AG04449 (cell line): ENCODE results near the gene NFIA.

Source experiments
- CTCF ChIA-PET: fragments of 350-600 bp; formaldehyde crosslinking; extraction: SDS; loops from one replicate; lab custom pipeline; 2021; ENCODE audit warnings: antibody characterized with exemption; lab: Yijun Ruan, JAX
- POLR2A ChIA-PET: fragments of 400-600, 350-600 bp; formaldehyde crosslinking; extraction: SDS; loops from one replicate; lab custom pipeline; 2020; ENCODE audit warnings: antibody characterized with exemption, inconsistent platforms; lab: Yijun Ruan, JAX
- DNase-seq: peaks from one replicate; pipeline ENCODE4 v3.0.0-alpha.2; 2010; ENCODE audit warnings: low read depth, low spot score
- H3K4me3 ChIP-seq: 2 replicates; pipeline ENCODE4 v1.5.1; 2011; ENCODE audit warnings: low read depth, mild to moderate bottlenecking, control low read depth, low read length
- TF ChIP-seq, protein P1 (sequence below): IDR thresholded peaks from one replicate; pipeline ENCODE4 v1.5.1; 2011; ENCODE audit warnings: mild to moderate bottlenecking, moderate library complexity, low read length, control low read depth, inconsistent platforms; ENCODE audit not compliant: insufficient read depth; ENCODE audit errors: missing control alignments

The NFIA gene

DNA sequence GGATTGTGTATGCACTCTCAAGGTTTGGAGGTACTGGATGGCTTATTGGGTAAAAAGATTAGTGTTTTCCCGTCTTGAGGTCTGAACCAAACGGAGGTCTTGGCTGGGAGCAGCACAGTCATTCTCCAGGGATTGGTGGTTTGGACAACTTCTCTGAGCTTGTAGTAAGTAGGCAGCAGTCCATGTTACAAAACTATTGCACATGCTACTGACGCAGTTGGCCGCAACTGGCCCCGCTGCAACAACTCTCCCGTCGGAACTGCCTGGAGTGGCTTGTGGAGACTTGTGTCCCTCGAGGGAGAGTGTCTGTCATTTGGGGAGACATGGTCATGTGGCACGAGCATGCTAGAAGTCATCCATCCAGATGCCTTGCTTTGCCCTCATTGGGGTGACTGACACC lies 366.6 kb downstream of the NFIA start:
- CTCF ChIA-PET, result interaction anchor here (1.7 to 2.9 kb wide), 2 partner anchors 399 to 406 kb away, joined by 7 to 11 read pairs; no protein-coding TSS in a partner anchor
- POLR2A ChIA-PET, result no interaction called here
- TF ChIP-seq, protein P1, sequence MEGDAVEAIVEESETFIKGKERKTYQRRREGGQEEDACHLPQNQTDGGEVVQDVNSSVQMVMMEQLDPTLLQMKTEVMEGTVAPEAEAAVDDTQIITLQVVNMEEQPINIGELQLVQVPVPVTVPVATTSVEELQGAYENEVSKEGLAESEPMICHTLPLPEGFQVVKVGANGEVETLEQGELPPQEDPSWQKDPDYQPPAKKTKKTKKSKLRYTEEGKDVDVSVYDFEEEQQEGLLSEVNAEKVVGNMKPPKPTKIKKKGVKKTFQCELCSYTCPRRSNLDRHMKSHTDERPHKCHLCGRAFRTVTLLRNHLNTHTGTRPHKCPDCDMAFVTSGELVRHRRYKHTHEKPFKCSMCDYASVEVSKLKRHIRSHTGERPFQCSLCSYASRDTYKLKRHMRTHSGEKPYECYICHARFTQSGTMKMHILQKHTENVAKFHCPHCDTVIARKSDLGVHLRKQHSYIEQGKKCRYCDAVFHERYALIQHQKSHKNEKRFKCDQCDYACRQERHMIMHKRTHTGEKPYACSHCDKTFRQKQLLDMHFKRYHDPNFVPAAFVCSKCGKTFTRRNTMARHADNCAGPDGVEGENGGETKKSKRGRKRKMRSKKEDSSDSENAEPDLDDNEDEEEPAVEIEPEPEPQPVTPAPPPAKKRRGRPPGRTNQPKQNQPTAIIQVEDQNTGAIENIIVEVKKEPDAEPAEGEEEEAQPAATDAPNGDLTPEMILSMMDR, result no peak
- H3K4me3 ChIP-seq, result no peak overlapping the region
- DNase-seq, result no peak

DNA sequence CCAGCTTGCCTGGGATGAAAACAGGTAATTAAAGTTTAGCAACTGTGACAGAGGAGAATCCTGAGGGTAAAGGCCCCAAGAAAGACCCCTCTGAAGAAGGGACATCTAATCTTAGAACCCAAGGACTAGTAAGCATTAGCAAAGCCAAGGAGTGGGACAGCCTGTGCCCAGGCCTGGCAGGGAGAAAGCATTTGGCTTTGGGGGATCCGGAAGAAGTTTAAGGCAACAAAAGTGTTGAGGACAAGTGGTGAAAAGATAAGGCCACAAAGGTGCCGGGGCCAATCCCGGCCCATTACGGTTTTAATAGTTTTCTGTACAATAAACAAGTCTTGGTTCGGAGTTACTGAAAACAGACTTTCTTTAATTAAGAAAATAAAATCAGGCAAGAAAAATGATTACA lies 367.0 kb downstream of the NFIA start:
- H3K4me3 ChIP-seq, result no peak overlapping the region
- TF ChIP-seq, protein P1, result no peak
- DNase-seq, result no peak
- ChIA-PET POLR2A (no interaction called here), CTCF (interaction anchor here (1.7 to 2.9 kb wide), 2 partner anchors 400 to 407 kb away, joined by 7 to 11 read pairs; no protein-coding TSS in a partner anchor)

DNA sequence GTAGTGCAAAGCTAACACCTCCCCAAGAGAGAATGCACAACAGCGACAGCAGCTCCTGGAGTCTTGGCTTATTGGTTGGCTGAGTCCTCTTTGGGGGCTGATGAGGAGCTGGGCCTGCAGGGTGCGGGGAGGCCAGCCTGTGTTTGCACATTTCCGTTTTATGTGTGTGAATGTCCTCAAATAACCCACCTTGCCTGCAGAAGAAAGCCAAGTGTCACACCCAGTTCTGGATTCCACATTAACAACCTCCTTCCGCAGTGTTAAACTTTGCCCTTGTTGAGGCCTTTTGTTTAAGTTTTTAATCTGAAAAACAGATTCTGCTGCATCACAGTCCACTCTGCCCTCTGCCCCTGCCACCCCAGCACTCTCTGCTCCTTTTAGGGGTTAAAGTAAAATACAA lies 368.1 kb downstream of the NFIA start:
- no peak overlapping the region for H3K4me3 ChIP-seq
- no peak for DNase-seq
- ChIA-PET POLR2A (no interaction called here), CTCF (interaction anchor here (0.8 to 4.5 kb wide), 2 partner anchors 9 to 400 kb away, joined by 3 to 84 read pairs; no protein-coding TSS in a partner anchor)
- TF ChIP-seq, protein P1, result no peak

DNA sequence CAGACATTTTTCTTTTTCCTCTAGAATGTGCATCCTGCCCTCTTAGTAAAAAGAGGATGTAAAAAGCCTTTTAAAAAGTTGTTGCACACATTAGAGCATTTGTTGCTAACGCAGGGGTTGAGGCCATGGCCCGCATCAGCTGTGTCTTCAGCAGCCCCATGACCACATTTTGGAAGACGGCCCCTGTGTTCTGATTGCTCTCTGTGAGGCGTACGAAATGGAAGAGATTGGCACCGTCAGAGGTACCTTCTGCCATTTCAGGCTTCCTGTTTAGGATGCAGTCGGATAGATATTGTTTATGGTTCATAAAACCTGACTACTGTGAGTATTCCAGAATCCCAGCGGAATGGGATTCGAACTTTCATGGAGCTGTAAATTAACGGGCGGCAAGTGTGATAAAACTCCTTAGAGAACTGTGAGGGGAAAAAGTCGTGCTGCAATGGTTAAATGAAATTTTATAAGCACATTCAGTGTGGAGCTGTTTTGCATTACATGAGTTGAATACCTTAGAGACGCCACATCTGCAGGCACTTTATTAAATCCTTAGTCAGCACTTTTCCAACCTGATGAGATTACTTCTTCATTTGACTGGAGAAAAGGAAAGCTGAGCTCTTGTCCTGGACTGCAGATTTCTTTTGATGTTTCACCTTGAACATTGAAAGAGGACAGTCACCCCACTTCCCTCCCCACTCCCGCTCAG lies 368.7 kb downstream of the NFIA start:
- H3K4me3 ChIP-seq, result no peak overlapping the region
- ChIA-PET POLR2A (no interaction called here), CTCF (interaction anchor here (0.8 to 4.5 kb wide), 6 partner anchors 8 to 472 kb away, joined by 3 to 84 read pairs (median 6); no protein-coding TSS in a partner anchor)
- DNase-seq, result no peak
- TF ChIP-seq, protein P1, result no peak

DNA sequence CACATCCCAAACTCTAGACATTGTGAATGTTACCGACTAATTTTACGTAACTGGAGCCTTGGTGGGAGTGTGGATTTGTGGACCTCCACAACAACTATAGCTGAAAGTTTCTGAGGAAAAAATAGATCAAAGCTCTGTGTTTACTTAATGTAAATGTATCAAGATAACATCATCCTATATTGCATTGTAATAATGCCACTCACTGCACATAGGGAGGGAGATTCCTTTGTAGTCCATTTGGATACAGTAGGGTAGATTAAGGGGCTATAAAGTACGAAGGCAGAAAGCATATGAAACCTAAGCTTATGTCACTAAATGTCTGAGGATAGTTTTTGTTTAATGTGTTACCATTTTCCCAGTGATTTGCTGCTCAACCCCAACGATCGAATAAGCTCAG lies 369.2 kb downstream of the NFIA start:
- ChIA-PET POLR2A (no interaction called here), CTCF (interaction anchor here (1.3 to 4.5 kb wide), 6 partner anchors 16 to 473 kb away, joined by 3 to 84 read pairs (median 6); no protein-coding TSS in a partner anchor)
- TF ChIP-seq, protein P1, result no peak
- no peak for DNase-seq
- H3K4me3 ChIP-seq, result no peak overlapping the region
